Measurements from ENCODE around the gene NFAT5.
"Not testable (repeated sequence)": the region's sequence is repeated elsewhere in the genome, so short reads cannot be mapped to it uniquely, and the experiment has no call there.

Gene NFAT5

DNA sequence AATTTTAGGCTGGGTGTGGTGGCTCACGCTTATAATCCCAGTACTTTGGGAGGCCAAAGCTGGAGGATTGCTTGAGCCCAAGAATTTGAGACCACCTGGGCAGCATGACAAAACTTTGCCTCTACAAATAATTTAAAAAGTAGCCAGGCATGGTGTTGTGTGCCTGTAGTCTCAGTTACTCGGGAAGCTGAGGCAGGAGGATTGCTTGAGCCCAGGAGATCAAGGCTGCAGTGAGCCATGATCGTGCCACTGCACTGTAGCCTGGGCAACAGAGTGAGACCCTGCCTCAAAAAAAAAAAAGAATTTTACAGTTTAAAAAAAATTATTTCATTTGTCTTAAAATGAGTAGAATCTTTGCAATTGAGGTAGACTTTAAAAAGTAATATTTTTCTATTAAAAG is 78.2 kb downstream of the NFAT5 start:
- DNase-seq: not testable (repeated sequence)

DNA sequence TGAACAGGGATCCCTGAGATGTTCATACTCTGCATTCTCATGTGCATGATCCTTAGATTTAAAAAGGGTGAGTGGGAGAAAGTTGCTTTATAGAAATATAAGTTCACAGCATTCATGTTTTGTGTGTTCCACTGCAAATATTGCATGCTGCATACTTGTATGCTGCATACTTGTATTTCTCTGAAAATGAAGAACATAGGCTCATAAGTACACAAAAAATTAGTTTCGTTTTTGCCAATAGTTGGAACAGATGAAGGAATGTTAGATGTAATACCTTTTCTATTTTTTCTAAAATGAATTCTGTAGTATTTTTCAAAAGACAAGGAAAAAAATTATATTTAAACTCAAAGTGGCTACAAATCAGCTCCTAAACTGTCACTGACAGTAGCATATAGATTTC is 79.0 kb downstream of the NFAT5 start:
- no peak for DNase-seq

GRCh38 chr16:69647020-69647419 is 81.3 kb downstream of the NFAT5 start:
- no peak for DNase-seq

- no peak for DNase-seq
These were observed 85.5 kb downstream of the NFAT5 start for GRCh38 chr16:69651217-69651616.

DNA sequence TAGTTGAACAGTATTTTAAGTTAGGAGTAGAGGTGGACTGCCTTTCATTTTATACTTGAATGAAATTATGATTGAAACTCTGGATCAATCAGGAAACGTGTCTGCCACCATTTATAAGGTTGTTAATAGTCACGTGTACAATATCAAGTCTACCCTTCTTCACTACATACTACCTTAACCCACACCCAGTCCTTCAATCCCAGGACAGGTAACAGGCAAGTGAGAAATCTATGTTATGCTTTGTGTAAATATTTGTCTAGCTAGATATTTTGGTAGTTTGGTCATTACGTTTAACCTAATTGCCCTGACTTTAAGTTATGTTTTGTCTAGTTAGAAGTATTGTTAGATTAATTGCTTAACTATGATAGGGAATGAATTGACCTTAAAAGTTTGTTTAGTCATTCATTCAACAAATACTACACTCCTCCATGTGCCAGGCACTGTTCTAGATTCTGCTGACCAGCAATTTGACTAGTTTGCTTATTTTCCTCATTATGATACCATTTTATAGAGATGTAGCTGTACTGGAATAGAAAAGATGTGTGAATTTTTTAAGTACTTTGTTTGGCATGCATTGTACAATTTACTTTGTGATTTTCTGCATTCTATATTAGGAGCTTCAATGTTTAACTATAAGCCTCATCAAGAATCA is 88.6 kb downstream of the NFAT5 start:
- no peak for DNase-seq

- DNase-seq: no peak
These were observed 94.4 kb downstream of the NFAT5 start for GRCh38 chr16:69660166-69660565.

GRCh38 chr16:69662901-69663300 is 97.1 kb downstream of the NFAT5 start:
- DNase-seq: no peak

GRCh38 chr16:69663846-69664245 is 98.1 kb downstream of the NFAT5 start:
- DNase-seq: no peak

GRCh38 chr16:69669577-69669976 is 103.8 kb downstream of the NFAT5 start:
- DNase-seq: no peak

DNA sequence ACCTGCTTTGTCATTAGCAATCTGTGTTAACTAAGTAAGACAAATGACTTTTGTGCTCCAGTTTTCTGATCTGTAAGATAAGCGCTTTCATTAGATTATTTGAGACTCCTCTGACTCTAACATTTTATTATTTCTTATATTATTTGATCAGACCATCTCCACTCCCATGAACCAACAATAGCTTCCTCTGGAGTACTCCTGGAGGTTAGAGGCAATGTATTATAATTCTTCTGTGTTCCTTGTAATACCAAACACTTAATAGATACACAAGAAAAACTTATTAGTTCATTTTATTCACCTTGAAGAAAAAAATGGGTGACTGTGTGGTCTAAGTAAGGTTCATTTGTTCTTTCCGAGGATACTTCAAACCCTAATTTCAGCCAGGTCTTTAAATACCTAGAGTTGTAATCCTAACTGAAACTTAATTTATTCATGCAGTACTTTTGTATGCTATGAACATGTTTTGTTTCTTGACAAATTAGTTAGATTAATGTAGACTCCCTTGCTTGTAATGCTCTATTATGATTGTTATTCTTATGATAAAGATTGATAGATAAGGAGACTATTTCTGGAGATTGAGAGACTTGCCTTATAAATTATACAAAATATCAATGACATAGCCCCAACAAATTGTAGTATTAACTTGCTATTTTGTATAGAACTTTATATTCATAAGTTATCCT is 106.7 kb downstream of the NFAT5 start:
- DNase-seq: no peak

DNA sequence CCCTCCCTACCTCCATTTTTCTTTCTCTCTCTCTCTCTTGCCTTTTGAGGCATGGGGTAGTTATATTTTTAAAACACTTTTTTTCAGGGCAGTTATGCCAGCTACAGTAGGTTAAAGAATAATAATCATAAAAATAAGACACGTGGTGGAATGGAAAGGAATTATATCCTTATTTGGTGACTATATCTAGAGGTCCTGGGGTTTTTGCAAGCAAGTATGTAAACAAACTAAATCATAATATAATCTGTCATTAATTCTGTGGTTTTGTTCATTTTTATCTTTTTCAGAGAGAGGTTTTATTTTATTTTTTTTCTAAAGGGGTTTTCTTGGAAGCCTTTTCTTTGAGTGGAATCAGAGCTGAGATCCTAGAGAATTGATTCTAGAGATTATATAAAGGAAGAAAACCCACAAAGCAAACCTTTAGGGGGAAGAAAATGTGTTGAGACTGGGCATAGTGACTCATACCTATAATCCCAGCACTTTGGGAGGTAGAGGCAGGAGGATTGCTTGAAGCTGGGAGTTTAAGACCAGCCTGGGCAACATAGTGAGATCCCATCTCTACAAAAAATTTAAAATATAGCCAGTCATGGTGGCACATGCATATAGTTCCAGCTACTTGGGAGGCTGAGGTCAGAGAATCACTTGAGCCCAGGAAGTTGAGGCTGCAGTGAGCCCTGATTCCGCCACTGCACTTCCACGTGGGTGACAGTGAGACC is 107.4 kb downstream of the NFAT5 start:
- DNase-seq: no peak

DNA sequence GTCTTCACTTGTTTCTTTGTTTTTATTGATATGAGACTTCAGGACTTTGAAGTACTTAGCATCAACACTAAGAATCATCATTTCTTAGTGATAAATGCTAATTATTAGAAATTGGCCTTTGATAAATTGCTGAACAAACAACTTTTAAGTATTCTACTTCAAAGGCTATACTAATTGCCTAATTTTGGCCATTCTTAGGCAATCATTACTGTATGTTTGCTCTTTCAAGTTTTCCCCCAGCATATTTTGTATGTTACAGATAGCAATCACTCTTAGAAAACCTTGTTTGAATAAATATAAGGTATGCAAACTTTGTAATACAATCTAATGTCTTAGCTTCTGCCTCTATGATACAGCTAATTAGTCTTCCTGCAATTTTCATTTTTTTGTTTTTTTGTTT is 114.6 kb downstream of the NFAT5 start:
- no peak for DNase-seq

- no peak for DNase-seq
These were observed 122.8 kb downstream of the NFAT5 start for GRCh38 chr16:69688589-69688988.

- DNase-seq: no peak
These were observed 126.5 kb downstream of the NFAT5 start for GRCh38 chr16:69691980-69692911.

DNA sequence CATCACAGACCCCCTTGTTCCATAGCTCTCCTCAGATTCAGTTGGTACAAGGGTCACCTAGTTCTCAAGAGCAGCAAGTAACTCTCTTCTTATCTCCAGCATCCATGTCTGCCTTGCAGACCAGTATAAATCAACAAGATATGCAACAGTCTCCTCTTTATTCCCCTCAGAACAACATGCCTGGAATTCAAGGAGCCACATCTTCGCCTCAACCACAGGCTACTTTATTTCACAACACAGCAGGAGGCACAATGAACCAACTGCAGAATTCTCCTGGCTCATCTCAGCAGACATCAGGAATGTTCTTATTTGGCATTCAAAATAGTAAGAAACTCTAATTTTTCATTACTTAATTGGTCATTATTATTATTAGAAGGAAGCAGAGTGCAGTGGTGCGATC is 128.2 kb downstream of the NFAT5 start:
- DNase-seq: no peak

- DNase-seq: no peak
These were observed 132.6 kb downstream of the NFAT5 start for GRCh38 chr16:69698404-69698803.

DNA sequence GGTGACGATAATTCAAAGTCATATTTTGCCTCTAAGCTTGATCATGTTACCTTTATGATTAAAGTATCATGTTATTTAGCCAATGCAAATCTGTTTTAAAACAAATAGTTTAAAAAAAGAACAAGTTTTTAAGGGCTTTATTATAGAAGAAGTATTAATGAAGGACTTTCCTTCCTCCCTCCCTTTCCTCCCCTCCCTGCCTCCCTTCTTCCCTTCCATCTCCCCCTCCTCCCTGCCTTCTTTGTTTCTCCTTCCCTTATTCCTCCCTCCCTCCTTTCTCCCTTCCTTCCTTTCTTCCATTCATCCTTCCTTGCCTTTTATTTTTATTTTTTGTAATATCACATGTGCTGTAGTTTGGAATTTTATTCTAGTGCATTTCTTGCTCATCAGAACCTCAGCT is 134.1 kb downstream of the NFAT5 start:
- no peak for DNase-seq

DNA sequence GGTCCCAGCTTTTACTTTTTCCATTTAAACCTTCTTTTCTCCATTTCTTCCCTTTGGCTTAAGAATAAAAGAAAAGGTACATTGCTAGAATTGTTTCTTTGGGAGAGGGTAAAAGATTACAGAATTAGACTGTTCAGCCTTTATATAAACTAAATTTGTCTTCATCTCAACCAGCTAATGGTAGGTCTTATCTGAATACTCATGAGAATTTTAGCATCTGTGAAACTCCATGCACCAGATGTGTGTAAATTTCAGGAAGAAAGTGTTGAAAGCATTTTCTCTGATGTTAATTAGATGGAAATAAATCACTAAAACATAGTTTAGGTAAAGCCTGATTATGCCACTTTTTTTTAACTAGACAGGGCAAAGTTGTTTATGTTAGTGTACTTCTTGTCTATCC is 135.7 kb downstream of the NFAT5 start:
- DNase-seq: no peak

GRCh38 chr16:69701866-69702265 is 136.1 kb downstream of the NFAT5 start:
- no peak for DNase-seq

DNA sequence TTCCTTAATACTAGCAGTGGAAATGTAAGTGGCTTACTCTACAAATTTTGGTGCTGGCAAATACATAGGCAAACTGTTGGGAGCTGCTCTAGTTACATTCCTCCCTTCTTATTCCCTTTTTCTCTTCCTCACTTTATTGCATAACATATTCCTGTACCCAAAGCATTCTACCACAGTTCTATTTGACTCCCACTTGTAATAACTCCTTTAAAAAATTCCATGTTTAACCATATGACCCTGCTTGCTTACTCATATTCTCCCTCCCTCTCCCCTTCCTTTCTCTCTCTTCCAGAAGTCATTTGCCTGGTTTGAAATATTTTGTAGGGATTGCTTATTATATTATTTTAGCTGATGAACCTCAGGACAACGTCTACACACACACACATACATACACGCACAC is 137.9 kb downstream of the NFAT5 start:
- DNase-seq: no peak

DNA sequence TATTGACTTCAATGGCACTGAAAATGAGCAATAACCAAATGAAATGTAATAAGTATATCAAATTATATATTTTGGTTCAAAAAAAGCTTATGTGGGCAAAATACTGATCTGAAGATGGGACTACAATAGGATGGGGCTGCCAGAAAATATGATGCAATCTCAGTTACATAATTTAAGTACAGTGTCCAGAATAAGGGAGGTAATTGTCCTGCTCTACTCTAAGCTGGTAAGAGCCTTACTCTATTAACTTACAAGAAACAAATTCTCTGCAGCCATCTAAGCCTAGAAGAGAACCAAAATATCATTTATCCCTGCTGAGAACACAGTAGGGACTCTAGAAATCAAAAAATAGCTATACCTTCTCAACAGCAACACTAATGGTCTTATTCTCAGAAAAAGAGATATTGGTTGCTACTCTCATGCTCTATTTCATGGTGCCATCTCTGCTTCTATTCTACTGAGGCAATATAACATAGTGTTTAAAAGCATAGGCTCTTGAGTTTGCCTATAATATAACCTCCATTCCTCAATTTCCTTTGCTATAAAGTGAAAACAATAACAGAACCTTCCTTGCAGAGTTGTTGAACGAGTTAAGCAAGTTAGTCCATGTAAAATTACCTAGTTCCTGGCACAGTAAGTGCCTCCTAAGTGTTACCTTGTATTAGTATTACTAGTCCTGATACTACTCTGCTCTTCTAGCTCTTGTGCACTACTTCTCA is 140.6 kb downstream of the NFAT5 start:
- DNase-seq: no peak

DNA sequence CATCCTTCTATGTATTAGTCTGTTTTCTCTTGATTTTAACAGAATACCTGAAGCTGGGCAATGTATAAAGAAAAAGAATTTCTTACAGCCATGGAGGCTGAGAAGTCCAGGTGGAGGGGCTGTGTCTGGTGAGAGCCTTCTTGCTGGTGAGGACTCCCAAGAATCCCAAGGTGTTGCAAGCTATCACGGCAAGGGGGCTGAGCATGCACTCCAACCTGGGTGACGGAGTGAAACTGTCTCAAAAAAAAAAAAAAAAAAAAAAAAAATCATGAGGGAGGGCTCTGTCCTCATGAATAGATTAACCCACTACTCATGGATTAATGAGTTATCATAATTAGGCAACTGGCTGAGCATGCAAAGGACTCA is 141.2 kb downstream of the NFAT5 start:
- no peak for DNase-seq

Measured in activated T-cell treated with anti-CD3 and anti-CD28 coated beads for 4 hours (primary cell).